Fibroblast of lung (primary cell): ENCODE measurements around the gene DHX58. TPM values are rescaled to one million over a fixed set of nuclear protein-coding genes. Genes with fewer than 3 reads are reported as not detected.

ENCODE experiments used
- DNase-seq, 2 donors: peaks; one replicate each; pipeline versions ENCODE4 v3.0.0 to v3.0.0-alpha.2; 2010; ENCODE audit warnings: low read depth in 2 of 2
- H2AFZ ChIP-seq: 2 replicates; pipeline ENCODE4 v1.5.1; 2012; ENCODE audit warnings: low read length, control low read depth, inconsistent platforms
- H3K27ac ChIP-seq: 2 replicates; pipeline ENCODE4 v1.5.1; 2011; ENCODE audit warnings: low read length, control low read depth; ENCODE audit not compliant: insufficient read depth
- H3K27me3 ChIP-seq: 2 replicates; pipeline ENCODE4 v1.5.1; 2011; ENCODE audit warnings: mild to moderate bottlenecking, low read length; ENCODE audit not compliant: control insufficient read depth, insufficient read depth
- H3K36me3 ChIP-seq: 2 replicates; pipeline ENCODE4 v1.5.1; 2011; ENCODE audit warnings: low read length; ENCODE audit not compliant: control insufficient read depth, insufficient read depth
- H3K4me1 ChIP-seq: 2 replicates; pipeline ENCODE4 v1.5.1; 2011; ENCODE audit warnings: low read length; ENCODE audit not compliant: control insufficient read depth, insufficient read depth; ENCODE audit errors: extremely low read depth
- H3K4me2 ChIP-seq: 2 replicates; pipeline ENCODE4 v1.5.1; 2011; ENCODE audit warnings: low read length, control low read depth; ENCODE audit not compliant: insufficient read depth; ENCODE audit errors: extremely low read depth
- H3K4me3 ChIP-seq, 4 experiments: fragments of 200-600 bp in 1 of 4; sonication (generic) in 1 of 4; replicated peaks in 1 of 4; 2 replicates each; pipeline ENCODE4 v1.5.1; 2011 to 2016; ENCODE audit warnings: low read length in 4 of 4, low read depth in 3 of 4, mild to moderate bottlenecking in 3 of 4, control low read depth in 2 of 4, inconsistent platforms in 1 of 4, mixed read lengths in 1 of 4; ENCODE audit not compliant: insufficient read depth in 1 of 4; ENCODE audit errors: control extremely low read depth in 1 of 4
- H3K79me2 ChIP-seq: 2 replicates; pipeline ENCODE4 v1.5.1; 2012; ENCODE audit warnings: mild to moderate bottlenecking, low read length, inconsistent platforms; ENCODE audit not compliant: control insufficient read depth, insufficient read depth
- H3K9ac ChIP-seq: 2 replicates; pipeline ENCODE4 v1.5.1; 2011; ENCODE audit warnings: mild to moderate bottlenecking, low read length, control low read depth; ENCODE audit not compliant: insufficient read depth
- H3K9me3 ChIP-seq: 2 replicates; pipeline ENCODE4 v1.5.1; 2012; ENCODE audit warnings: low read depth, low read length; ENCODE audit not compliant: control insufficient read depth, insufficient read depth
- H4K20me1 ChIP-seq: 2 replicates; pipeline ENCODE4 v1.5.1; 2011; ENCODE audit warnings: low read length; ENCODE audit not compliant: control insufficient read depth, insufficient read depth; ENCODE audit errors: extremely low read depth
- EZH2 ChIP-seq: IDR thresholded peaks from 2 replicates; pipeline ENCODE4 v1.5.1; 2012; ENCODE audit warnings: low read length, control low read depth, mild to moderate bottlenecking; ENCODE audit errors: missing control alignments
- polyA plus RNA-seq, 2 donors: library from polyadenylated mRNA; depleted of rRNA in 1 of 2; stranded (reverse) in 1 of 2; unstranded in 1 of 2; fragments of >200 nt; gene quantifications; 2 replicates each; pipeline ENCODE4 v1.2.1, GENCODE V29; 2011 to 2012; ENCODE audit warnings: missing spikeins in 1 of 2
- total RNA-seq: library from RNA; depleted of rRNA; stranded (reverse); fragments of >200 nt; gene quantifications from 2 replicates; pipeline ENCODE4 v1.2.1, GENCODE V29; 2014
- TF ChIP-seq, protein P1 (sequence below), 2 donors: IDR thresholded peaks in 1 of 2; conservative IDR thresholded peaks in 1 of 2; 1 replicate in 1 of 2; 2 replicates in 1 of 2; pipeline ENCODE4 v1.5.1; 2011 to 2012; ENCODE audit warnings: low read length in 2 of 2, control low read depth in 1 of 2, inconsistent platforms in 1 of 2, low read depth in 1 of 2, mild to moderate bottlenecking in 1 of 2

The DHX58 gene
- total and polyA plus RNA-seq, 2 donors (not counting 1 experiment from before 2014, with no cell fraction given): 8.0 to 18.3 TPM

GRCh38 chr17:42125565-42125964 is 13.1 kb upstream of the DHX58 start:
- Histone ChIP-seq H4K20me1 (no peaks in the 10 kb centered on the region), H3K4me2 (no peak overlapping the region), H2AFZ (no peak overlapping the region), H3K4me1 (peaks cover 3% of the 10 kb centered on the region), H3K27me3 (no peaks in the 10 kb centered on the region), H3K79me2 (peaks cover 7% of the 10 kb centered on the region), H3K36me3 (peaks cover 22% of the 10 kb centered on the region), H3K9ac (no peak overlapping the region), H3K9me3 (no peaks in the 10 kb centered on the region), H3K4me3 (no peak overlapping the region), H3K27ac (no peak overlapping the region)
- TF ChIP-seq EZH2: no peak
- TF ChIP-seq, protein P1, sequence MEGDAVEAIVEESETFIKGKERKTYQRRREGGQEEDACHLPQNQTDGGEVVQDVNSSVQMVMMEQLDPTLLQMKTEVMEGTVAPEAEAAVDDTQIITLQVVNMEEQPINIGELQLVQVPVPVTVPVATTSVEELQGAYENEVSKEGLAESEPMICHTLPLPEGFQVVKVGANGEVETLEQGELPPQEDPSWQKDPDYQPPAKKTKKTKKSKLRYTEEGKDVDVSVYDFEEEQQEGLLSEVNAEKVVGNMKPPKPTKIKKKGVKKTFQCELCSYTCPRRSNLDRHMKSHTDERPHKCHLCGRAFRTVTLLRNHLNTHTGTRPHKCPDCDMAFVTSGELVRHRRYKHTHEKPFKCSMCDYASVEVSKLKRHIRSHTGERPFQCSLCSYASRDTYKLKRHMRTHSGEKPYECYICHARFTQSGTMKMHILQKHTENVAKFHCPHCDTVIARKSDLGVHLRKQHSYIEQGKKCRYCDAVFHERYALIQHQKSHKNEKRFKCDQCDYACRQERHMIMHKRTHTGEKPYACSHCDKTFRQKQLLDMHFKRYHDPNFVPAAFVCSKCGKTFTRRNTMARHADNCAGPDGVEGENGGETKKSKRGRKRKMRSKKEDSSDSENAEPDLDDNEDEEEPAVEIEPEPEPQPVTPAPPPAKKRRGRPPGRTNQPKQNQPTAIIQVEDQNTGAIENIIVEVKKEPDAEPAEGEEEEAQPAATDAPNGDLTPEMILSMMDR (conservative IDR thresholded peaks at IDR 0.05 in 1 of 2, IDR thresholded peaks at IDR 0.05 in 1 of 2; ENCODE audit: low read depth in 1 of 2, low read length in 2 of 2): no peak
- DNase-seq: no peak

DNA sequence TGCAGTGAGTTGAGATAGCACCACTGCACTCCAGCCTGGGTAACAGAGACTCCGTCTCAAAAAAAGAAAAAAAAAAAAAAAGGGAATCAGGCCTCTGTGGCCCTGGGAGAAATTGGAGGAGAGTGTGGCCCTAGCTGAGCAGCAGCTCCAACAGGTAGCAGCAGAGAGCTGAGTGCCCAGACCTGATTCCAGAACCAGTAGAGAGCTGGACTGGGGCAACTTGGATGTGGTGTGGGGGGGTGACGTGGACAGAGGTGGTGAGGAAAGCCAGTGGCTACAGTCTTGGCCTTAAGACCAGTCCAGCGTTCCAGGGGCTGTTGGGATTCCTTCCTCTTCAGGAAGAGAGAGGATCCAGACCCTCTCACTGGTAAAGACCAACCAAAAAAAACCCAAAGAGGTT is 11.7 kb upstream of the DHX58 start:
- Histone ChIP-seq H3K4me3 (no peak overlapping the region), H2AFZ (no peak overlapping the region), H3K27ac (no peak overlapping the region), H4K20me1 (no peaks in the 10 kb centered on the region), H3K36me3 (peaks cover 14% of the 10 kb centered on the region), H3K79me2 (no peaks in the 10 kb centered on the region), H3K4me2 (no peak overlapping the region), H3K27me3 (no peaks in the 10 kb centered on the region), H3K4me1 (peaks cover 5% of the 10 kb centered on the region), H3K9ac (no peak overlapping the region), H3K9me3 (no peaks in the 10 kb centered on the region)
- TF ChIP-seq EZH2: no peak
- TF ChIP-seq, protein P1 (conservative IDR thresholded peaks at IDR 0.05 in 1 of 2, IDR thresholded peaks at IDR 0.05 in 1 of 2; ENCODE audit: low read depth in 1 of 2, low read length in 2 of 2): no peak
- no peak for DNase-seq

DNA sequence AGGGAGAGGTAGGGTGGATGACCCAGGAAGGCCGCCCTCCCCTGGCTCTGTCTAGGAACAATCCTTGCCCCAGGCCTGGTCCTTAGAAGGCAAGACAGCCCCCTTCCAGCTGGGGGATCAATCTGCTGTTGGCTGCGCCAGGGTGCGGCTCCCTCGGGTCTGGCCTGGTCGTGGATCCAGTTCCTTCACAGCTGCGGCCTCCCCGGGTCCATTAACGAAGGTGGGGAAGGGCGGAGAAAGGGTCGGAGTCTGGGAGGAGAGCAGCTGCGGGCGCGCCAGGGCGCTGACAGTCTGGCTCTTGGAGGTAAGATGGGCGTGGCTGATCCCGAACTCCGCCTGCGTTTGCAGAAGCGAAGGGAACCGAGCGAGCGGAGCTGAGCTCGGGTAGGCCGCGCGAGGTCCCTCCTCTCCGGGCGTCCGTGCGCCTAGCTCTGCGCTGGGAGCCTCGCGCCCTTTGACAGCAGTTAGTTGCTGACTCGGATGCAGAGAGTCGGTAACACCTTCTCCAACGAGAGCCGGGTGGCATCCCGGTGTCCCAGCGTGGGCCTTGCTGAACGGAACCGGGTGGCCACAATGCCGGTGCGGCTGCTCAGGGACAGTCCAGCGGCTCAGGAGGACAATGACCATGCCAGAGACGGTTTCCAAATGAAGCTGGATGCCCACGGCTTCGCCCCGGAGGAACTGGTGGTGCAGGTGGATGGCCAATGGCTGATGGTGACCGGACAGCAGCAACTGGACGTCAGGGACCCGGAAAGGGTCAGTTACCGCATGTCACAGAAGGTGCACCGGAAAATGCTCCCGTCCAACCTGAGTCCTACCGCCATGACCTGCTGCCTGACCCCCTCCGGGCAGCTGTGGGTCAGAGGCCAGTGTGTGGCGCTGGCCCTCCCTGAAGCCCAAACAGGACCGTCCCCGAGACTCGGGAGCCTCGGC is 10.1 kb upstream of the DHX58 start, which contains the start of gene HSPB9:
TSS of gene HSPB9 (plus strand) at position 434 of the 933 bp plus-strand sequence. CDS start at position 481, 47 bp downstream.
- peaks cover 5% of the 10 kb centered on the region for H3K4me1 ChIP-seq
- H3K9me3 ChIP-seq: no peaks in the 10 kb centered on the region
- no peak within 1 kb of the TSS for H3K9ac ChIP-seq
- H3K79me2 ChIP-seq: no peaks in the 10 kb centered on the region
- DNase-seq: no peak
- no peak for TF ChIP-seq EZH2
- TF ChIP-seq, protein P1 (conservative IDR thresholded peaks at IDR 0.05 in 1 of 2, IDR thresholded peaks at IDR 0.05 in 1 of 2; ENCODE audit: low read depth in 1 of 2, low read length in 2 of 2): no peak
- no peak within 1 kb of the TSS for H2AFZ ChIP-seq
- H3K4me3 ChIP-seq: no peak within 1 kb of the TSS
- H3K4me2 ChIP-seq: no peak within 1 kb of the TSS
- no peaks in the 10 kb centered on the region for H3K27me3 ChIP-seq
- peaks cover 5% of the 10 kb centered on the region for H3K36me3 ChIP-seq
- H4K20me1 ChIP-seq: no peaks in the 10 kb centered on the region
- no peak within 1 kb of the TSS for H3K27ac ChIP-seq
